HCT116 (cell line): ENCODE data around the gene GRHPR. TPM values are rescaled to one million over a fixed set of nuclear protein-coding genes. Genes with fewer than 3 reads are reported as not detected.

Source experiments
- ATAC-seq: fragments of 200-7000 bp; cut with Tn5 transposase; 2 replicates; pipeline ENCODE4 v1.9.1; 2020; ENCODE audit warnings: mild to moderate bottlenecking, moderate library complexity
- BruUV-seq: library from RNA; stranded (reverse); fragments of 400-500 nt; replicated peaks from 2 replicates; lab custom pipeline; 2021; lab: Mats Ljungman, UMichigan
- CTCF ChIA-PET: fragments of 300-600 bp; sonication (Branson Sonifier 250); formaldehyde crosslinking; loops from one replicate; lab custom pipeline; 2021; ENCODE audit warnings: antibody characterized with exemption; lab: Charles Lee
- POLR2A ChIA-PET: fragments of 300-600, 350-600 bp; sonication (Branson Sonifier 250); formaldehyde crosslinking; loops from one replicate; lab custom pipeline; 2021; ENCODE audit warnings: antibody characterized with exemption; lab: Charles Lee
- RAD21 ChIA-PET, 2 experiments: fragments of 300-600 bp; sonication (Branson Sonifier 250); formaldehyde crosslinking; loops; one replicate each; lab custom pipeline; 2023; ENCODE audit warnings: low total read pairs in 2 of 2; ENCODE audit not compliant: uncharacterized antibody in 2 of 2, unreplicated experiment in 2 of 2, low non-redundant PET in 1 of 2; lab: Charles Lee
- DNase-seq: peaks from one replicate; pipeline ENCODE4 v3.0.0-alpha.2; 2010; ENCODE audit warnings: low read depth, low spot score
- H2AFZ ChIP-seq: fragments of 200-600 bp; shearing (Covaris generic), sonication (generic); 2 replicates; pipeline ENCODE4 v1.6.1; 2017; ENCODE audit warnings: low read depth, mixed run types, mixed read lengths, antibody characterized with exemption, low read length; ENCODE audit not compliant: poor library complexity, severe bottlenecking
- H3K27ac ChIP-seq: 2 replicates; pipeline ENCODE4 v1.5.1; 2012; ENCODE audit warnings: low read depth, low read length
- H3K27me3 ChIP-seq: fragments of 200-600 bp; sonication (generic); 2 replicates; pipeline ENCODE4 v1.6.1; 2016; ENCODE audit warnings: mixed run types, low read length, mixed read lengths; ENCODE audit not compliant: insufficient read depth
- H3K36me3 ChIP-seq, 2 experiments: fragments of 200-500 bp in 1 of 2; fragments of 200-600 bp in 1 of 2; sonication (Bioruptor generic) in 1 of 2; sonication (generic) in 1 of 2; 2 replicates each; pipeline versions ENCODE4 v1.5.1 to v1.6.1; 2014 to 2016; ENCODE audit warnings: low read length in 2 of 2, inconsistent platforms in 1 of 2, mixed read lengths in 1 of 2, mixed run types in 1 of 2; ENCODE audit not compliant: insufficient read depth in 2 of 2, control insufficient read depth in 1 of 2
- H3K4me1 ChIP-seq, 2 experiments: fragments of 200-600 bp in 1 of 2; sonication (generic) in 1 of 2; 2 replicates each; pipeline versions ENCODE4 v1.5.1 to v1.6.1; 2012 to 2017; ENCODE audit warnings: low read length in 2 of 2, inconsistent platforms in 1 of 2, mild to moderate bottlenecking in 1 of 2, mixed read lengths in 1 of 2, mixed run types in 1 of 2, moderate library complexity in 1 of 2; ENCODE audit not compliant: insufficient read depth in 2 of 2, control insufficient read depth in 1 of 2
- H3K4me2 ChIP-seq: fragments of 200-600 bp; sonication (generic); 2 replicates; pipeline ENCODE4 v1.6.1; 2017; ENCODE audit warnings: mixed run types, low read length, mixed read lengths
- H3K4me3 ChIP-seq, 2 experiments: fragments of 200-600 bp in 1 of 2; sonication (generic) in 1 of 2; replicated peaks in 1 of 2; 2 replicates each; pipeline ENCODE4 v1.5.1; 2011 to 2016; ENCODE audit warnings: low read length in 2 of 2, control low read depth in 1 of 2, low read depth in 1 of 2, mild to moderate bottlenecking in 1 of 2, mixed read lengths in 1 of 2, mixed run types in 1 of 2
- H3K79me2 ChIP-seq: fragments of 200-600 bp; sonication (generic); 2 replicates; pipeline ENCODE4 v1.6.1; 2017; ENCODE audit warnings: mild to moderate bottlenecking, mixed run types, low read length, moderate library complexity, mixed read lengths; ENCODE audit not compliant: insufficient read depth
- H3K9ac ChIP-seq: fragments of 200-600 bp; sonication (generic); 2 replicates; pipeline ENCODE4 v1.6.1; 2016; ENCODE audit warnings: low read length, mixed read lengths
- H3K9me2 ChIP-seq: fragments of 200-600 bp; sonication (generic), shearing (Covaris generic); 2 replicates; pipeline ENCODE4 v1.6.1; 2017; ENCODE audit warnings: mixed run types, mild to moderate bottlenecking, moderate library complexity; ENCODE audit not compliant: insufficient read depth
- H3K9me3 ChIP-seq, 2 experiments: fragments of 200-500 bp in 1 of 2; fragments of 200-600 bp in 1 of 2; sonication (Bioruptor generic) in 1 of 2; sonication (generic) in 1 of 2; 2 replicates each; pipeline ENCODE4 v1.6.1; 2014 to 2017; ENCODE audit warnings: low read length in 2 of 2, mixed read lengths in 2 of 2, inconsistent platforms in 1 of 2, low read depth in 1 of 2, mild to moderate bottlenecking in 1 of 2, mixed run types in 1 of 2, moderate library complexity in 1 of 2; ENCODE audit not compliant: control insufficient read depth in 1 of 2, insufficient read depth in 1 of 2
- H4K20me1 ChIP-seq: fragments of 200-600 bp; sonication (generic), shearing (Covaris generic); 2 replicates; pipeline ENCODE4 v1.6.1; 2017; ENCODE audit warnings: mixed run types, mild to moderate bottlenecking, moderate library complexity; ENCODE audit not compliant: insufficient read depth
- CBX3 ChIP-seq: IDR thresholded peaks from 2 replicates; pipeline ENCODE4 v1.6.1; 2012; ENCODE audit warnings: low read depth
- EGR1 ChIP-seq: IDR thresholded peaks from 2 replicates; pipeline ENCODE4 v1.6.1; 2012; ENCODE audit warnings: low read depth
- ELF1 ChIP-seq: IDR thresholded peaks from 2 replicates; pipeline ENCODE4 v1.6.1; 2012; ENCODE audit warnings: low read depth, borderline replicate concordance
- EZH2 ChIP-seq: fragments of 200-600 bp; sonication (generic); IDR thresholded peaks from 2 replicates; pipeline ENCODE4 v1.6.1; 2017; ENCODE audit warnings: antibody characterized with exemption, mixed run types
- EZH2phosphoT487 ChIP-seq: fragments of 200-600 bp; IDR thresholded peaks from 2 replicates; pipeline ENCODE4 v1.6.1; 2018; ENCODE audit warnings: antibody characterized with exemption, borderline replicate concordance
- MAX ChIP-seq: IDR thresholded peaks from 2 replicates; pipeline ENCODE4 v1.6.1; 2012
- POLR2AphosphoS5 ChIP-seq: IDR thresholded peaks from 2 replicates; pipeline ENCODE4 v1.6.1; 2011; ENCODE audit warnings: mild to moderate bottlenecking, low read depth, low read length, moderate library complexity
- SIN3A ChIP-seq: IDR thresholded peaks from 2 replicates; pipeline ENCODE4 v1.6.1; 2012; ENCODE audit warnings: low read depth
- SRF ChIP-seq: IDR thresholded peaks from 2 replicates; pipeline ENCODE4 v1.6.1; 2012; ENCODE audit warnings: low read depth
- YY1 ChIP-seq: IDR thresholded peaks from 2 replicates; pipeline ENCODE4 v1.6.1; 2011; ENCODE audit warnings: low read length, low read depth, moderate library complexity, mild to moderate bottlenecking; ENCODE audit not compliant: insufficient replicate concordance; ENCODE audit errors: extremely low read depth
- ZNF274 ChIP-seq: fragments of 200-500 bp; sonication (Bioruptor generic); IDR thresholded peaks from 2 replicates; pipeline ENCODE4 v1.6.1; 2014; ENCODE audit warnings: mild to moderate bottlenecking, low read depth, low read length, inconsistent platforms
- intact Hi-C: fragments of 100-400 bp; cut with micrococcal nuclease; formaldehyde crosslinking; loops from 2 replicates; pipeline ENCODE4 v1.10.0; 2022
- total RNA-seq: library from RNA; stranded (reverse); gene quantifications from one replicate; pipeline ENCODE4 v1.2.1, GENCODE V29; 2021; ENCODE audit not compliant: unreplicated experiment
- TF ChIP-seq, protein P1 (sequence below), 3 experiments: fragments of 200-600 bp in 1 of 3; sonication (generic) in 1 of 3; IDR thresholded peaks in 2 of 3; conservative IDR thresholded peaks in 1 of 3; 2 replicates each; pipeline ENCODE4 v1.5.1; 2012 to 2017; ENCODE audit warnings: low read depth in 2 of 3, low read length in 2 of 3, antibody characterized with exemption in 1 of 3, borderline replicate concordance in 1 of 3, control low read depth in 1 of 3, mild to moderate bottlenecking in 1 of 3, mixed read lengths in 1 of 3, mixed run types in 1 of 3, moderate library complexity in 1 of 3; ENCODE audit not compliant: insufficient read depth in 1 of 3
- TF ChIP-seq, protein P2 (sequence below): IDR thresholded peaks from 2 replicates; pipeline ENCODE4 v1.6.1; 2012
- TF ChIP-seq, protein P3 (sequence below): IDR thresholded peaks from 2 replicates; pipeline ENCODE4 v1.6.1; 2012; ENCODE audit warnings: low read depth

GRHPR gene
- total RNA-seq, 1 experiment from 2014 or later: 106 TPM

GRCh38 chr9:37453827-37454226, 31.3 kb downstream of the GRHPR start:
- intact Hi-C loops: no loop called here
- DNase-seq: no peak
- ChIA-PET RAD21 (no interaction called here), CTCF (no interaction called here), POLR2A (interaction anchor here (1.9 kb wide), 1 partner anchor 11 kb away, joined by 5 read pairs; the partner anchor contains the start of gene ZBTB5)
- no peaks in the 10 kb centered on the region for H3K9me3 ChIP-seq
- no peaks in the 10 kb centered on the region for H3K27me3 ChIP-seq
- H3K4me2 ChIP-seq: no peak overlapping the region
- H3K79me2 ChIP-seq: peaks cover 100% of the 10 kb centered on the region
- no peak overlapping the region for H2AFZ ChIP-seq
- H3K9me2 ChIP-seq: no peaks in the 10 kb centered on the region
- no peak overlapping the region for H3K27ac ChIP-seq
- H3K4me1 ChIP-seq: peaks cover 11 to 42% of the 10 kb centered on the region in 2 experiments
- no peak overlapping the region for H3K9ac ChIP-seq
- H3K36me3 ChIP-seq: peaks cover 0 to 14% of the 10 kb centered on the region in 2 experiments; a peak in 1 of 4 replicates
- no peak overlapping the region for H3K4me3 ChIP-seq
- BruUV-seq: no TSS peak
- no peak for ATAC-seq
- H4K20me1 ChIP-seq: peaks cover 34% of the 10 kb centered on the region
- TF ChIP-seq SIN3A: no peak
- no peak for TF ChIP-seq ZNF274
- TF ChIP-seq EGR1: no peak
- no peak for TF ChIP-seq SRF
- TF ChIP-seq MAX: no peak
- TF ChIP-seq, protein P1, sequence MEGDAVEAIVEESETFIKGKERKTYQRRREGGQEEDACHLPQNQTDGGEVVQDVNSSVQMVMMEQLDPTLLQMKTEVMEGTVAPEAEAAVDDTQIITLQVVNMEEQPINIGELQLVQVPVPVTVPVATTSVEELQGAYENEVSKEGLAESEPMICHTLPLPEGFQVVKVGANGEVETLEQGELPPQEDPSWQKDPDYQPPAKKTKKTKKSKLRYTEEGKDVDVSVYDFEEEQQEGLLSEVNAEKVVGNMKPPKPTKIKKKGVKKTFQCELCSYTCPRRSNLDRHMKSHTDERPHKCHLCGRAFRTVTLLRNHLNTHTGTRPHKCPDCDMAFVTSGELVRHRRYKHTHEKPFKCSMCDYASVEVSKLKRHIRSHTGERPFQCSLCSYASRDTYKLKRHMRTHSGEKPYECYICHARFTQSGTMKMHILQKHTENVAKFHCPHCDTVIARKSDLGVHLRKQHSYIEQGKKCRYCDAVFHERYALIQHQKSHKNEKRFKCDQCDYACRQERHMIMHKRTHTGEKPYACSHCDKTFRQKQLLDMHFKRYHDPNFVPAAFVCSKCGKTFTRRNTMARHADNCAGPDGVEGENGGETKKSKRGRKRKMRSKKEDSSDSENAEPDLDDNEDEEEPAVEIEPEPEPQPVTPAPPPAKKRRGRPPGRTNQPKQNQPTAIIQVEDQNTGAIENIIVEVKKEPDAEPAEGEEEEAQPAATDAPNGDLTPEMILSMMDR (IDR thresholded peaks at IDR 0.05 in 2 of 3, conservative IDR thresholded peaks at IDR 0.05 in 1 of 3; ENCODE audit: borderline replicate concordance in 1 of 3, insufficient read depth in 1 of 3, low read depth in 2 of 3, low read length in 2 of 3): no peak
- TF ChIP-seq, protein P2, sequence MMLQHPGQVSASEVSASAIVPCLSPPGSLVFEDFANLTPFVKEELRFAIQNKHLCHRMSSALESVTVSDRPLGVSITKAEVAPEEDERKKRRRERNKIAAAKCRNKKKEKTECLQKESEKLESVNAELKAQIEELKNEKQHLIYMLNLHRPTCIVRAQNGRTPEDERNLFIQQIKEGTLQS: no peak
- no peak for TF ChIP-seq YY1
- no peak for TF ChIP-seq CBX3
- TF ChIP-seq, protein P3, sequence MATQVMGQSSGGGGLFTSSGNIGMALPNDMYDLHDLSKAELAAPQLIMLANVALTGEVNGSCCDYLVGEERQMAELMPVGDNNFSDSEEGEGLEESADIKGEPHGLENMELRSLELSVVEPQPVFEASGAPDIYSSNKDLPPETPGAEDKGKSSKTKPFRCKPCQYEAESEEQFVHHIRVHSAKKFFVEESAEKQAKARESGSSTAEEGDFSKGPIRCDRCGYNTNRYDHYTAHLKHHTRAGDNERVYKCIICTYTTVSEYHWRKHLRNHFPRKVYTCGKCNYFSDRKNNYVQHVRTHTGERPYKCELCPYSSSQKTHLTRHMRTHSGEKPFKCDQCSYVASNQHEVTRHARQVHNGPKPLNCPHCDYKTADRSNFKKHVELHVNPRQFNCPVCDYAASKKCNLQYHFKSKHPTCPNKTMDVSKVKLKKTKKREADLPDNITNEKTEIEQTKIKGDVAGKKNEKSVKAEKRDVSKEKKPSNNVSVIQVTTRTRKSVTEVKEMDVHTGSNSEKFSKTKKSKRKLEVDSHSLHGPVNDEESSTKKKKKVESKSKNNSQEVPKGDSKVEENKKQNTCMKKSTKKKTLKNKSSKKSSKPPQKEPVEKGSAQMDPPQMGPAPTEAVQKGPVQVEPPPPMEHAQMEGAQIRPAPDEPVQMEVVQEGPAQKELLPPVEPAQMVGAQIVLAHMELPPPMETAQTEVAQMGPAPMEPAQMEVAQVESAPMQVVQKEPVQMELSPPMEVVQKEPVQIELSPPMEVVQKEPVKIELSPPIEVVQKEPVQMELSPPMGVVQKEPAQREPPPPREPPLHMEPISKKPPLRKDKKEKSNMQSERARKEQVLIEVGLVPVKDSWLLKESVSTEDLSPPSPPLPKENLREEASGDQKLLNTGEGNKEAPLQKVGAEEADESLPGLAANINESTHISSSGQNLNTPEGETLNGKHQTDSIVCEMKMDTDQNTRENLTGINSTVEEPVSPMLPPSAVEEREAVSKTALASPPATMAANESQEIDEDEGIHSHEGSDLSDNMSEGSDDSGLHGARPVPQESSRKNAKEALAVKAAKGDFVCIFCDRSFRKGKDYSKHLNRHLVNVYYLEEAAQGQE: no peak
- TF ChIP-seq EZH2phosphoT487: no peak
- TF ChIP-seq EZH2: no peak
- TF ChIP-seq ELF1: no peak
- TF ChIP-seq POLR2AphosphoS5: no peak
